Ovary (tissue), 9 donors: ENCODE data around the gene ITM2B. TPM values are rescaled to one million over a fixed set of nuclear protein-coding genes. Genes with fewer than 3 reads are reported as not detected.

Experiments
- DNase-seq, 5 donors: peaks; one replicate each; pipeline ENCODE4 v3.0.0-alpha.2; 2019 to 2020
- H3K27ac ChIP-seq, 2 donors: fragments of 200-600 bp; one replicate each; pipeline versions ENCODE4 v1.5.1 to v1.8.0; 2019 to 2022
- H3K27me3 ChIP-seq: fragments of 200-600 bp; one replicate; pipeline ENCODE4 v1.8.0; 2022
- H3K36me3 ChIP-seq: fragments of 200-600 bp; sonication (generic); one replicate; pipeline ENCODE4 v1.5.1; 2019
- H3K4me1 ChIP-seq: one replicate; pipeline ENCODE4 v1.8.1; 2013; ENCODE audit warnings: mild to moderate bottlenecking, moderate library complexity; ENCODE audit not compliant: insufficient read depth
- H3K4me3 ChIP-seq: fragments of 200-600 bp; sonication (generic); one replicate; pipeline ENCODE4 v1.5.1; 2017
- H3K9me3 ChIP-seq, 2 donors: fragments of 200-600 bp in 1 of 2; sonication (generic) in 1 of 2; one replicate each; pipeline versions ENCODE4 v1.5.1 to v1.8.1; 2013 to 2019; ENCODE audit warnings: mild to moderate bottlenecking in 1 of 2, moderate library complexity in 1 of 2
- EP300 ChIP-seq: sonication (generic); formaldehyde crosslinking; IDR thresholded peaks from one replicate; pipeline ENCODE4 v1.6.1; 2017; ENCODE audit warnings: antibody characterized with exemption
- POLR2A ChIP-seq: fragments of 450-650 bp; IDR thresholded peaks from one replicate; pipeline ENCODE4 v1.6.1; 2017; ENCODE audit warnings: antibody characterized with exemption, mild to moderate bottlenecking, moderate library complexity
- WGBS, 3 donors: extraction: QIAGEN DNeasy Blood & Tissue Kit in 1 of 3; methylation state at CpG; one replicate each; pipeline versions ENCODE4 v1.1.5 to v1.1.7; 2013 to 2017; 5-methylcytosine and 5-hydroxymethylcytosine counted together
- intact Hi-C, 4 donors: fragments of 100-400 bp; cut with DNase I; formaldehyde crosslinking; loops; one replicate each; pipeline versions ENCODE4 v1.11.0 to v1.15.1; 2022 to 2023
- polyA plus RNA-seq, 2 donors: library from polyadenylated mRNA; stranded (reverse); fragments of 200-250 nt in 1 of 2; fragments of 350-450 nt in 1 of 2; fragmentation: Illumina TruSeq in 1 of 2; extraction: RNeasy Lipid Tissue Mini Kit (QIAGEN cat#74804) in 1 of 2; gene quantifications; one replicate each; pipeline ENCODE4 v1.2.3, GENCODE V29; 2013 to 2014
- total RNA-seq, 7 donors: library from RNA; depleted of rRNA in 2 of 7; stranded (reverse); fragments of >200 nt in 2 of 7; fragmentation: NEBNext Ultra II Directional in 3 of 7; extraction: Animal tissue kit (Norgen Biotek cat#: 25700) in 3 of 7; gene quantifications; one replicate each; pipeline versions ENCODE4 v1.1.0 to v1.2.4, GENCODE V29; 2016 to 2023
- TF ChIP-seq, protein P1 (sequence below), 3 donors: fragments of 450-650 bp in 2 of 3; fragments of 200-600 bp in 1 of 3; IDR thresholded peaks; one replicate each; pipeline versions ENCODE4 v1.5.1 to v1.8.0; 2016 to 2022; ENCODE audit warnings: antibody characterized with exemption in 3 of 3, mild to moderate bottlenecking in 1 of 3
- donor health status: DM: no; HTN: no; CAD: no; lungs with moderate emphysema.
- donor health status: DM: no; HTN: no; CAD: no.
- donor health status: Bipolar disorder and iron deficiency.
- donor health status: DM: yes; HTN: yes; CAD: no.
- donor health status: DM: no; HTN: no; CAD: no.
- donor health status: DM: yes; HTN: yes; CAD: no.

ITM2B gene
- total and polyA plus RNA-seq, 9 donors = 635 to 1,955 (median 903) TPM

DNA sequence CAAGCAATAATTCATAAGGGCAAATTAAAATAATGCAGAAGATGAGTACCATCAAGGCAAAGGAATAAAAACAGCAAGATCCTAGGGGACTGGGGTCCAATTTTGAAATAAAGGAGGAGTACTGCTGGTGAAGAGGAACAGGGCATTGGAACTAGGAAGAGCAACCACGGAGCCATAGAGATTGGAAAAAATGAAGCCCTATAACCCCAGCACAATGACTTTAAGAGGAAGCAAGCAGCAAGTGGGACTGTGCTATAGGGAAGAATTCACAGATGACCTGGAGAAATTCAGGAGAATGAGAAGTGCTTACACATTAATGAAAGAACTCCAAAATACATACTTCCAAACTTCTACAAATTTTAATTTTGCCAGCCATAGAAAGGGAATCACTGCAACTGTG lies 44.9 kb upstream of the ITM2B start:
- Histone ChIP-seq H3K4me1 (no peaks in the 10 kb centered on the region), H3K9me3 (no peaks in the 10 kb centered on the region), H3K27me3 (no peaks in the 10 kb centered on the region), H3K27ac (no peak overlapping the region), H3K4me3 (no peak overlapping the region), H3K36me3 (no peaks in the 10 kb centered on the region)
- 57 to 74% (median 71%) methylated on average over 1 of the region's 1 CpG for WGBS, 3 donors
- intact Hi-C loops = no loop called here
- TF ChIP-seq POLR2A (no peak), EP300 (no peak)
- TF ChIP-seq, protein P1, sequence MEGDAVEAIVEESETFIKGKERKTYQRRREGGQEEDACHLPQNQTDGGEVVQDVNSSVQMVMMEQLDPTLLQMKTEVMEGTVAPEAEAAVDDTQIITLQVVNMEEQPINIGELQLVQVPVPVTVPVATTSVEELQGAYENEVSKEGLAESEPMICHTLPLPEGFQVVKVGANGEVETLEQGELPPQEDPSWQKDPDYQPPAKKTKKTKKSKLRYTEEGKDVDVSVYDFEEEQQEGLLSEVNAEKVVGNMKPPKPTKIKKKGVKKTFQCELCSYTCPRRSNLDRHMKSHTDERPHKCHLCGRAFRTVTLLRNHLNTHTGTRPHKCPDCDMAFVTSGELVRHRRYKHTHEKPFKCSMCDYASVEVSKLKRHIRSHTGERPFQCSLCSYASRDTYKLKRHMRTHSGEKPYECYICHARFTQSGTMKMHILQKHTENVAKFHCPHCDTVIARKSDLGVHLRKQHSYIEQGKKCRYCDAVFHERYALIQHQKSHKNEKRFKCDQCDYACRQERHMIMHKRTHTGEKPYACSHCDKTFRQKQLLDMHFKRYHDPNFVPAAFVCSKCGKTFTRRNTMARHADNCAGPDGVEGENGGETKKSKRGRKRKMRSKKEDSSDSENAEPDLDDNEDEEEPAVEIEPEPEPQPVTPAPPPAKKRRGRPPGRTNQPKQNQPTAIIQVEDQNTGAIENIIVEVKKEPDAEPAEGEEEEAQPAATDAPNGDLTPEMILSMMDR (IDR thresholded peaks at IDR 0.05) = no peak
- no peak for DNase-seq

DNA sequence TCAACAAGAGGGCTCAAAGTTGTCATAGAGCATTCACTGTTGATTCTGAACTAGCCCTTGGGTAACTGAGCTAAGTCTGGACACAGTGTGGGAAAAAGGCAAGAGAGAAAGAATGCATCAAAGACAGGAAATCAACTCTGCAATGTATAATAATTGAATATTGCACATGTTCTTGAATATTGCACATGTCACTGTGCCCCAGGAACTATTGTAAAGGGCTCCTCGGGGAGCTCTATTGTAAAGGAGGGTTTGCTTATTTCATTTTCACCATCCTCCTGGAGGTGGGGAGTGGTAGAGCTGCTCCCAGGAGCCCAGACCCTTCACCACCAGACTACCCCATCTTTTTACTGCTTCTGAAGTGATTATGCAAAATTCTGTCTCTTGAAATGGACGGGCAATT lies 44.4 kb upstream of the ITM2B start:
- 63 to 77% (median 76%) methylated on average over 2 of the region's 2 CpGs for WGBS, 3 donors

DNA sequence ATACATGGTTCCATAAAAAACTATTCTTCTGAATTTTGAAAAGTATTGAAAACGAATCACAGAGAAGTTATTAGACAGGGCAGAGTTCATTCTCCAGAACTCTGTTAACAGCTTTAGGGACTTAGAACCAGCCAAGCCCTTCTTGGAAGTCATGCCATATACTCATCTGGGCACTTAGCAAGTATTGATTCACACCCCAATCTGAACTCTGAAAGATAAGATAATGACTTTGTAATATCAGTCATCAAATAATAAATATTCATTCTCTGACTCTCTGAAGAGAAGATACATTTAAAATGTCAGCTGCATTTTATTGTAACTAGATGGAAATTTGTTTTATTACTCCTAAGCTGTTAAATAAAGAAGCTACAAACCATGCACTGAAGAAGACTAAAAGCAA lies 43.8 kb upstream of the ITM2B start:
- H3K4me1 ChIP-seq = no peaks in the 10 kb centered on the region
- H3K4me3 ChIP-seq = no peak overlapping the region
- H3K27me3 ChIP-seq = no peaks in the 10 kb centered on the region
- H3K9me3 ChIP-seq = no peaks in the 10 kb centered on the region
- 68 to 75% (median 72%) methylated on average over 1 of the region's 1 CpG for WGBS, 3 donors
- no peak overlapping the region for H3K27ac ChIP-seq
- intact Hi-C loops = no loop called here
- H3K36me3 ChIP-seq = no peaks in the 10 kb centered on the region
- TF ChIP-seq POLR2A (no peak), EP300 (no peak)
- TF ChIP-seq, protein P1 (IDR thresholded peaks at IDR 0.05) = no peak
- no peak for DNase-seq

More for the DNA sequence above, 44.4 kb upstream of the ITM2B start:
- H3K27ac ChIP-seq = no peak overlapping the region
- H3K4me3 ChIP-seq = no peak overlapping the region
- H3K27me3 ChIP-seq = no peaks in the 10 kb centered on the region
- H3K4me1 ChIP-seq = no peaks in the 10 kb centered on the region
- H3K36me3 ChIP-seq = no peaks in the 10 kb centered on the region
- no peak for DNase-seq
- intact Hi-C loops = no loop called here
- TF ChIP-seq EP300 (no peak), POLR2A (no peak)
- TF ChIP-seq, protein P1 (IDR thresholded peaks at IDR 0.05) = no peak
- no peaks in the 10 kb centered on the region for H3K9me3 ChIP-seq

DNA sequence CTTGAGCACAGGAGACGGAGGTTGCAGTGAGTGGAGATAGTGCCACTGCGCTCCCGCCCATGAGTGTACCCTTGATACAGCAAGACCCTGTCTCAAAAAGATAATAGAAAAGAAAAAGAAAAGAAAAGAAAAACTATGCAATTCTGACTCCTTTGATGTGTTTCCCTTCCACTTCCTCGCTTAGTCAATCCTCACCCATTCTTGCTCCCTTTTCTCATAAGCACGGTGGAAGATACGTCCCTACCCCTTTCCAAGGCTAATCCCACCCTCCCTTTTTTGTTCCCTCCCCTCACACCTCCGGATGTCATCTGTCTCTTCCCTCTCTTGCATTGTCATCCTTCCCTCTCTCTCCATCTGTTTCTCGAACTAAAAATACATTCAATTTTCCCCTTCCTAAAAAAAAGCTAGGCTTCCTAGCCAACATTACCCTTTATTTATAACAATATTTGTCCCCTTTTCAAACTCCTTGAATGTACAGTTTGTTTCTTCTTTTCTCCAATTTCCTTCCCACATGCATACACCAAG lies 40.5 kb upstream of the ITM2B start:
- no peak for TF ChIP-seq POLR2A
- TF ChIP-seq, protein P1 (IDR thresholded peaks at IDR 0.05) = no peak
- no peak for TF ChIP-seq EP300

More for the DNA sequence above, 40.5 kb upstream of the ITM2B start:
- intact Hi-C loops = no loop called here
- Histone ChIP-seq H3K36me3 (no peaks in the 10 kb centered on the region), H3K4me3 (no peak overlapping the region), H3K9me3 (no peaks in the 10 kb centered on the region), H3K27ac (no peak overlapping the region), H3K27me3 (no peaks in the 10 kb centered on the region), H3K4me1 (no peaks in the 10 kb centered on the region)
- WGBS, 3 donors = 76 to 84% (median 79%) methylated on average over 8 of the region's 8 CpGs
- no peak for DNase-seq
